ENCODE data around the gene MROH7. TPM values are rescaled to one million over a fixed set of nuclear protein-coding genes. Genes with fewer than 3 reads are reported as not detected.

MROH7 gene
- total and polyA plus RNA-seq, 8 donors, result 0.38 to 4.6 (median 1.1) TPM

- no peak for ATAC-seq
- Histone ChIP-seq H3K27me3 (no peaks in the 10 kb centered on the region), H3K9me3 (no peaks in the 10 kb centered on the region), H3K27ac (no peak overlapping the region), H3K4me3 (no peak overlapping the region), H3K36me3 (no peaks in the 10 kb centered on the region), H3K4me1 (no peaks in the 10 kb centered on the region)
- no peak for TF ChIP-seq CTCF (IDR thresholded peaks at IDR 0.05)
- no peak for DNase-seq
- FAIRE-seq, result no peak
- intact Hi-C loops (cut with DNase I), result no loop called here
- 72 to 75% methylated on average over 3 of the region's 3 CpGs for WGBS, 2 donors
These were observed 44.8 kb upstream of the MROH7 start for GRCh38 chr1:54596756-54597155.

GRCh38 chr1:54597455-54598030 lies 44.0 kb upstream of the MROH7 start:
- Histone ChIP-seq H3K36me3 (no peaks in the 10 kb centered on the region), H3K4me3 (no peak overlapping the region), H3K9me3 (no peaks in the 10 kb centered on the region), H3K4me1 (no peaks in the 10 kb centered on the region), H3K27me3 (no peaks in the 10 kb centered on the region), H3K27ac (no peak overlapping the region)
- no peak for FAIRE-seq
- intact Hi-C loops (cut with DNase I), result no loop called here
- no peak for DNase-seq
- no peak for ATAC-seq
- TF ChIP-seq CTCF (IDR thresholded peaks at IDR 0.05), result no peak
- 90 to 98% methylated on average over 3 of the region's 3 CpGs for WGBS, 2 donors

GRCh38 chr1:54599211-54599823 lies 42.3 kb upstream of the MROH7 start:
- no peak overlapping the region for H3K27ac ChIP-seq
- WGBS, 2 donors, result 87 to 94% methylated on average over 13 of the region's 13 CpGs

DNA sequence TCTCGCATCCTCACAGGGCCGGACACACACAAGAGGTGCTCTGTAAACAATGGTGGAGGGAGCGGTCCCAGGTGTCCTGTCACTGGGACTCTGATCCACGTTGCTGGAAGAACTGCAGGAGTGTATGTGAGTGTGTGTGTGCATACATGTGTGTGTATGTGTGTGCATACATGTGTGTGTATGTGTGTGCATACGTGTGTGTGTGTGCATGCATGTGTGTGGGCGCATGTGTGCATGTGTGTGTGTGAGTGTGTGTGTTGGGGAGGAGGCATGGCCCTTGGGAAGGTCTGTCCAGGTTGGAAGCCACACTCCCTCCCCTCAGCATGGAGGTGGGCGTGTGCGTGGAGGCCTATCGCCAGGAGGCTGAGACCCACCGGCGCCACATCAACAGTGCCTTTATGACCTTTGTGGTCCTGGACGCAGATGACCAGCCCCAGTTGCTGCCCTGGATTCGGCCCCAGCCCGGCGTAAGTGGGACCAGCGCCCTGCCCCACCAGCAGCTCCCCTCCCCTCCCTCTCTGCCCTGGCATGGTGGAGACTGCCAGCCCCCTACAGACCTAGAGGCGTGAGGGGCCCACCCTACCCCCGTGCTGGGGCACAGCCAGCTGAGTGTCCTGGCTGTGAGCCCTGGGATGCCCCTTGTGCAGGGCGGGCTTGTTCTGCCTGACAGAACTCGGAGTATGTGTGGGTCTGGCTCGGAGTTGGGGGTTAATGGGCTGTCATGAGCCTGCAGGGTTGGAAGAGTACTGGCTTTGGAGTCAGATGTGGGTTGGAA lies 40.5 kb upstream of the MROH7 start:
- Histone ChIP-seq H3K4me1 (no peaks in the 10 kb centered on the region), H3K27me3 (no peaks in the 10 kb centered on the region), H3K9me3 (no peaks in the 10 kb centered on the region), H3K27ac (no peak overlapping the region), H3K4me3 (no peak overlapping the region), H3K36me3 (no peaks in the 10 kb centered on the region)
- no peak for ATAC-seq
- no peak for TF ChIP-seq CTCF (IDR thresholded peaks at IDR 0.05)
- intact Hi-C loops (cut with DNase I), result no loop called here
- FAIRE-seq, result no peak
- no peak for DNase-seq
- WGBS, 2 donors, result 89 to 92% methylated on average over 19 to 21 of the region's 21 CpGs

More at GRCh38 chr1:54599211-54599823, 42.3 kb upstream of the MROH7 start:
- intact Hi-C loops (cut with DNase I), result no loop called here
- Histone ChIP-seq H3K36me3 (no peaks in the 10 kb centered on the region), H3K9me3 (no peaks in the 10 kb centered on the region), H3K4me1 (no peaks in the 10 kb centered on the region), H3K4me3 (no peak overlapping the region), H3K27me3 (no peaks in the 10 kb centered on the region)
- no peak for FAIRE-seq
- no peak for DNase-seq
- TF ChIP-seq CTCF (IDR thresholded peaks at IDR 0.05), result no peak
- no peak for ATAC-seq

DNA sequence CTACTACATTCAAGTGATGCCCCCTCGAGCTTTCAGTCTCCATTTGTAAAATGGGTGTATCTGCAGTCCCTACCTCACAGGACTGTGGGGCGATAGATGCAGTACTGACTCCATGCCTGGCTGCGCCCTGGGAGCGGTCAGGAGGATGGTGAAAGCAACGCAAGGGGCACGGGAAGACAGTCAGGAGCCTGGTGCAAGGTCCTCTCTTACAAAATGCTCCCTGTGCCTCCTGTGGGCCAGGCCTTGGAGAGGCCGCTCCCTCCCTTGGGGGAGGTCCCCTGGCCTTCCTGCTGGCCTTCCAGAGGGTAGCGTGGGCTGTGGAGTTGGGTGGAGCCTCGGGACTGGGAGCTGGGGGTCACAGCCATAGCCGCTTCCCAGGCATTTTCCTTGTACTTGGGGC lies 39.9 kb upstream of the MROH7 start:
- DNase-seq, result no peak
- no peak overlapping the region for H3K27ac ChIP-seq
- H3K4me1 ChIP-seq, result no peaks in the 10 kb centered on the region
- H3K9me3 ChIP-seq, result no peaks in the 10 kb centered on the region
- intact Hi-C loops (cut with DNase I), result no loop called here
- TF ChIP-seq CTCF (IDR thresholded peaks at IDR 0.05), result no peak
- H3K4me3 ChIP-seq, result no peak overlapping the region
- no peak for ATAC-seq
- WGBS, 2 donors, result 87 to 94% methylated on average over 9 to 10 of the region's 10 CpGs
- FAIRE-seq, result no peak
- H3K27me3 ChIP-seq, result no peaks in the 10 kb centered on the region
- no peaks in the 10 kb centered on the region for H3K36me3 ChIP-seq
